ENCODE results near the gene CDRT4.

Gene CDRT4

DNA sequence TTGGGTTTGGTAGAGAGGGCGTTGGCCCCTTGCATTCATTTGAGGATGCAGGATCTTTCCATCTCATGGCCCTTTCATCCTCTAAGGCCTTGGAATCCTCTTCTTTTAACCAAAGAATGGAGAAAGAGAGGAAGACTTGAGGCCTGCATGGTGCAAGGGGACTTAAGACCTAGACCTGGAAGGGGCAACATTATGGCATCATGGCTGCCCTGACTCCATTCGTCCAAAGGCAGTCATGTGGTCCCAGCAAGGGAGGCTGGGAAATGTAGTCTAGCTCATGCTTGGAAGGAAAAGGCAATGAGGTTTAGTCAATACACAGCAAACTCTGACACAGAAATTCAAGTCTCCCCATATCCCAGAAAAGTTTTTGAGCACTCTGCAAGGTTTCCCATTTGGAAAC lies 30.7 kb upstream of the CDRT4 start:
- Histone ChIP-seq H3K9me3 (ENCODE audit: severe bottlenecking) (no peaks in the 10 kb centered on the region), H3K4me3 (ENCODE audit: low read depth, low read length) (no peak overlapping the region), H3K27me3 (ENCODE audit: insufficient read depth, low read depth, severe bottlenecking) (no peaks in the 10 kb centered on the region), H3K36me3 (no peaks in the 10 kb centered on the region), H3K27ac (no peak overlapping the region)
- no peak for DNase-seq
- TF ChIP-seq, protein P1, sequence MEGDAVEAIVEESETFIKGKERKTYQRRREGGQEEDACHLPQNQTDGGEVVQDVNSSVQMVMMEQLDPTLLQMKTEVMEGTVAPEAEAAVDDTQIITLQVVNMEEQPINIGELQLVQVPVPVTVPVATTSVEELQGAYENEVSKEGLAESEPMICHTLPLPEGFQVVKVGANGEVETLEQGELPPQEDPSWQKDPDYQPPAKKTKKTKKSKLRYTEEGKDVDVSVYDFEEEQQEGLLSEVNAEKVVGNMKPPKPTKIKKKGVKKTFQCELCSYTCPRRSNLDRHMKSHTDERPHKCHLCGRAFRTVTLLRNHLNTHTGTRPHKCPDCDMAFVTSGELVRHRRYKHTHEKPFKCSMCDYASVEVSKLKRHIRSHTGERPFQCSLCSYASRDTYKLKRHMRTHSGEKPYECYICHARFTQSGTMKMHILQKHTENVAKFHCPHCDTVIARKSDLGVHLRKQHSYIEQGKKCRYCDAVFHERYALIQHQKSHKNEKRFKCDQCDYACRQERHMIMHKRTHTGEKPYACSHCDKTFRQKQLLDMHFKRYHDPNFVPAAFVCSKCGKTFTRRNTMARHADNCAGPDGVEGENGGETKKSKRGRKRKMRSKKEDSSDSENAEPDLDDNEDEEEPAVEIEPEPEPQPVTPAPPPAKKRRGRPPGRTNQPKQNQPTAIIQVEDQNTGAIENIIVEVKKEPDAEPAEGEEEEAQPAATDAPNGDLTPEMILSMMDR (IDR thresholded peaks at IDR 0.05; ENCODE audit: low read depth, low read length): no peak

DNA sequence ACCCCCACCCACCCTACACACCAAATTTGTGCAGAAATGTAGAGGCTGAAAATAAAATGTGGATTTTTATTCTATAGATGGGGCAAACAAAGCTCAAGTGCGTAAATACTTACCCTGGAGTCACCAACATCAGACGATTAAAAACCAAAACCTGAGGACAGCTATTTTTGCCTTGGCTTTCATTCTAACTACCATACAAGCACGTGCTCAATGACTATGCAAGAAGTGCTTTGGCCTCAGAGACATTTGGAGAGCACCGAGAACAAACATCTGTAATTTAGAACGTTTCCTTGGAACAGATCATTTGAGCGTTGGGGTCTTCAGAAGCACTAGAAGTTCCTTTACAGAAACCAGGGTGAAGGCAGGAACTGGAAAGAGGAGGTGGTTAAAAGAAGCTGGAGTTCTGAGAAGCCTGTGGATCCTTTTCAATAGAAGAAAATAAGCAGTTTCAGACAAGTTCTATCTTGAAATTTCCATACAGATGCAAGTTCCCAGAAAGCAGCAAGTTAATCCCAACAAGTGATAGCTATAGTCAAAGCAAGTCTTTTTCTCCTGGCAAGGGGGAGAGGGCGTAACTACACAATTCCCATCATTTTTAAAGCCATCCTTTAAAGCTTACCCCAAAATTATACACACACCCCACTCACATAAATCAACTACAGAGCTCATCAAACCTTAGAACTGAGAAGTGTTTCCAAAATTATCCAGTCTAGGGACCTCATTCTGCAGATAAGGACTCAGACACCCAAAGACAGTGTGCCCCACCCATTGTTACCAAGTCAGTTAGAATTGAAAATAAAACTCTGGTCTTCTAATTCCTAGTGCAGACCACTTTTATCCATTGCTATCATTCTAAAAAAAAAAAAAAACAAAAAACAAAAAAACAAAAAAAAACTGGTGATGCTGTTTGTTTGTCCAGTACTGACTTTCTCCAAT lies 29.6 kb upstream of the CDRT4 start:
- no peaks in the 10 kb centered on the region for H3K27me3 ChIP-seq (ENCODE audit: insufficient read depth, low read depth, severe bottlenecking)
- TF ChIP-seq, protein P1 (IDR thresholded peaks at IDR 0.05; ENCODE audit: low read depth, low read length): no peak

DNA sequence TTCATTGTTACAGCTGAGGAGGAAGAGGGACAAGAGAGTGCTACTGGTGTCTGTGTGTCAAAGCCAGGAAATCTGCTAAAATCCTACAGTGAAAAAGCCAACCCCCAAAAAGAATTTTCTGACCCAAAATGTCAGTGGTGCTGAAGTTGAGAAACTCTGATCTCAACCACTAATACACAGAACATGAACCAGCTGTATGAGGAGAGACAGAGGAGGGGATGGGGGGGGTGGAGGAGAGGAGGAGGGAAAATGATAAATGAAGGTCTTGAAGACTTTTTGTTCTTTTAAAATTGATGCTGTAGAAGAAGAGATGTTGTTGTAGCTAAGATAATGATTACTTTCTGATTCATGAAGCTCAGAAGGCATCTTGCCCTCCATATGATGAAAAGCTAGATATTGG lies 27.4 kb upstream of the CDRT4 start:
- Histone ChIP-seq H3K4me3 (ENCODE audit: low read depth, low read length) (no peak overlapping the region), H3K36me3 (no peaks in the 10 kb centered on the region), H3K27ac (no peak overlapping the region), H3K27me3 (ENCODE audit: insufficient read depth, low read depth, severe bottlenecking) (no peaks in the 10 kb centered on the region), H3K9me3 (ENCODE audit: severe bottlenecking) (no peaks in the 10 kb centered on the region)
- no peak for DNase-seq
- TF ChIP-seq, protein P1 (IDR thresholded peaks at IDR 0.05; ENCODE audit: low read depth, low read length): no peak

More for the DNA sequence above, 29.6 kb upstream of the CDRT4 start:
- no peak for DNase-seq
- no peak overlapping the region for H3K27ac ChIP-seq
- no peaks in the 10 kb centered on the region for H3K36me3 ChIP-seq
- no peaks in the 10 kb centered on the region for H3K9me3 ChIP-seq (ENCODE audit: severe bottlenecking)
- H3K4me3 ChIP-seq (ENCODE audit: low read depth, low read length): no peak overlapping the region

DNA sequence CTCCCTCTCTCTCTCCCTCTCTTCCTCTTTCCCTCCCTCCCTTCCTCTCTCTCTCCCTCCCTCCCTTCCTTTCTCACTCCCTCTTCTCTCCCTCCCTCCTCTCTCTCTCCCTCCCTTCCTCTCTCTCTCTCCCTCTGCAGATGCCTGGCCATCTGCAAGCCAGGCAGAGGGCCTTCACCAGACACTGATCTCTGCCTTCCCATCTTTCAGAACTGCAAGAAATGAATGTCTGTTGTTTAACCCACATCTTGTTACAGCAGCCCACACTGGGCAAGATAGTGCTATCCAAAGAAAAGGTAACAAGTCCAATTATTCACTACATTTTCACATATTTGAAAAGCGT lies 26.2 kb upstream of the CDRT4 start:
- DNase-seq: no peak
- Histone ChIP-seq H3K27me3 (ENCODE audit: insufficient read depth, low read depth, severe bottlenecking) (no peaks in the 10 kb centered on the region), H3K4me3 (ENCODE audit: low read depth, low read length) (no peak overlapping the region), H3K27ac (no peak overlapping the region), H3K9me3 (ENCODE audit: severe bottlenecking) (no peaks in the 10 kb centered on the region), H3K36me3 (no peaks in the 10 kb centered on the region)
- TF ChIP-seq, protein P1 (IDR thresholded peaks at IDR 0.05; ENCODE audit: low read depth, low read length): no peak

DNA sequence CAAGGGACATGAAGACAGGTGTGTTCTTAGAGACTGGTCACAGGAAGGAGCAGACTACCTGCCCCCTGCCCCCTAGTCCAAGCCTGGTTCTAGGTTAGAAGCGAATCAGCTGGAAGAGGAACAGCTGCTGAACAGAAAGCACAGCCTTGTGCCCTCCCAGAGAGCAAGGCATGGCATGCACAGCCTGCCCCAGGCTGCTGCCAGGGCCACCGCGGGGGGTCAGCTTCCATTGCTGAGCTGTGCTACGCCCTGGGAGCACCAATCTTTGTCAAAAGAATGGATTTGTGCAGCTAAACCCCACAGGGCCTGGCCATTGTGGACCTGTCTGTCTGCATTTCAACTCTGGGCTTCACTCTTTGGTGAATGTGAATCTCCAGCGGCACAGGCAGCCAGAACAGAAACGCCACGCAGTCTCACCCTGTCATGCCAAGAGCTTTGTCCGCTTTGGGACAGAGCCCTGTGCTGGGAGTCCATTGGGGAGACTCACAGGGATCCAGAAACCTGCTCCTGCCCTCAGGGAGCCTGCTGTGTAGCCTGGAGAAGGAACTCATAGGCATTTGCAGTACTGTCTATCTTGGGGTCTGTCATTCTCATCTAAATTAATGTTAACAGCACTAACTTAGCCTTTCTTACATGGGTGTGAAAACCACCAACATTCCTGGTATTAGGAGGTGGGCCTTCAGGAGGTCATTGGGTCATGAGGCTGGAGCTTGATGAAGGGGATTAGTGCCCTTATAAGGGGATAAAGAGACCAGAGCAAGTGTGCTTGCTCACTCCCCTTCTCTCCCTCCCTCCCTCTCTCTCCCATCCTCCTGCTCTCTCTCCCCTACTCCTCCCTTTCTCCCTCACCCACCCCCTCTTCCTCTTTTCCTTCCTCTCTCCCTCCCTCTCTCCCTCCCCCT lies 25.6 kb upstream of the CDRT4 start:
- H3K27ac ChIP-seq: no peak overlapping the region
- TF ChIP-seq, protein P1 (IDR thresholded peaks at IDR 0.05; ENCODE audit: low read depth, low read length): no peak
- no peaks in the 10 kb centered on the region for H3K27me3 ChIP-seq (ENCODE audit: insufficient read depth, low read depth, severe bottlenecking)
- no peak for DNase-seq
- no peak overlapping the region for H3K4me3 ChIP-seq (ENCODE audit: low read depth, low read length)
- no peaks in the 10 kb centered on the region for H3K9me3 ChIP-seq (ENCODE audit: severe bottlenecking)
- H3K36me3 ChIP-seq: no peaks in the 10 kb centered on the region

Measured in WERI-Rb-1 (cell line).